NCI-H510A (cell line): Measurements from ENCODE around the gene ZNF853.
A peak's percentile ranks its signal among the peaks of the same experiment; 100 is the strongest.
"Not testable (repeated sequence)": the region's sequence is repeated elsewhere in the genome, so short reads cannot be mapped to it uniquely, and the experiment has no call there.

Experiments used
- DNase-seq: peaks from one replicate; lab custom pipeline; 2025; lab: John Stamatoyannopoulos, UW

Gene ZNF853

DNA sequence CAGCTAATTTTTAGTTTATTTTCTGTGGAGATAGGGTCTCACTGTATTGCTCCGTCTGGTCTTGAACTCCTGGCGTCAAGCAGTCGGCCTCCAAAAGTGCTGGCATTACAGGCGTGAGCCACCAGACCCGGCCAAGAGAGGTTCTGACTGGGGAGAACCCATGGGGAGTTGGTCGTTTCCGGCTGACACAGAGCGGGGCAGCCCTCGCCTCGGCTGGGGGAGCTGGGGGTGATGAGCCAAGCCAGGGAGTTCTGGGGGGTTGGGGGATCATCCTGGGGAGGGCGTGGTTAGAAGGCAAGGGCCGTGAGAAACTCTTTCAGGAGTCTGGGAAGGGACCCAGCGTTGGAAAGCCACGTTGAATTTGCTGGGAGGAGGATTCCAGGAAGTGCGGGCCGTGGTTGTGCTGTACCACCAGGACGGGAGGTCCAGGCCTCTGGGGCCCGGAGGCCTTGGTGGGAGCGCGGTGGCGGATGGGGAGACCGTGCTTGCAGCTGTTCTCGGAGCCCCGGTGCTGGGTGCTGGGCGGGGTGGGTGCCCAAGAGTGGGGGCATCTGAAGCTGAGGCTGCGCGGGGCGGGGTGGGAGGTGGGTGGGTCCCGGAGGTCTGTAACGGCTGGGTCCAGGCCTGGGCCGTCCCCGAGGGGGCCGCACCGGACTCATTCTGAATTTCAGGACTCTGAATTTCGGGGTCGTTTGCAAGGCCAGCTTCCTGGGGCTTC is 8.4 kb upstream of the ZNF853 start:
- no peak for DNase-seq

DNA sequence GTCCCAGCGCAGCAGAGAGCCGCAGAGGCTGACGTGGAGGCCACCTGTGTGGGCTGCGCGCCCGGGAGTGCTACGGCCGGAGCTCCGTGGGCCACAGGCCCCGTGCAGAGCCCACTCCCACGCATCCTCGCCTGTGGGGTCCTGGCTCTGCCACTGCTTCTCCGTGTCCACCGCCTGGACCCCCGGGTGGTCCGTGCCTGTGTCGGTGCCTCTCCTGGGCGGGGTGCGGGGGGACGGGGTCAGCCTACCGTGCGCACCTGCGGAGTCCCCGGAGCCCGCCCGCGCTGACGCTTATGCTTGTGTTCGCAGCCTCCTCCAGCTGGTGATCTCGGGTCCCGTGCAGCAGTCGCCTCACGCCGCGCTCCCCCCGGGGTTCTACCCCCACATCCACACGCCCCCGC is 7.8 kb upstream of the ZNF853 start:
- DNase-seq = no peak

DNA sequence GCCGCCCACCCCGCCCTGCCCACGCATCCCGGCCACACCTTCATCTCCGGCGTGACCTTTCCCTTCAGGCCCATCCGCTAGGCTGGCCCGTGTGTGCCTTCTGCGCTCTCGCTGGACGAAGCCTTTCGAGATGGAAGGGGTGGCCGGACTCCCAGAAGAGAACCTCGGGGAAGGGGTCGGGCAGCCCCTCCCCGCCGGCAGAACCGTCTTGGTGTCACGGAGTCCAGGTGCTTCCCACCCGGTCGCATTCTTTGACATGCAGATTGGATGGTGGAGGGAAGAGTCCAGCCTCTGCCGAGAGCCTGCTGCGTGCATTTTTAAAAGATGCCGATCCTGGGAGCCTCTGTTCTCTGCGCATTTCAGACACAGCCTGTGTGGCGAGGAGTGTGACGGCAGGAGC is 7.3 kb upstream of the ZNF853 start:
- no peak for DNase-seq

DNA sequence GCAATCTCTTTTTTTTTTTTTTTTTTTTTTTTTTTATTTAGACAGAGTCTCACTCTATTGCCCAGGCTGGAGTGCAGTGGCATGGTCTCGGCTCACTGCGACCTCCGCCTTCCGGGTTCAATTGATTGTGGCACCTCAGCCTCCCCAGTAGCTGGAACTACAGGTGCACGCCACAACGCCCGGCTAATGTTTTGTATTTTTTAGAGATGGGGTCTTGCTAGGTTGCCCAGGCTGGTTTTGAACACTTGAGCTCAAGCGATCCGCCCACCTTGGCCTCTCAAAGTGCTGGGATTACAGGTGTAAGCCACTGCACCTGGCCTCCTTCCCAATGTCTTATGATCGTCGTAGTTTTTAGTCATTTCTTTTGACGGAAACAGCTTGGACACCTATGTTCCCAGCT is 6.6 kb upstream of the ZNF853 start:
- DNase-seq = no peak

DNA sequence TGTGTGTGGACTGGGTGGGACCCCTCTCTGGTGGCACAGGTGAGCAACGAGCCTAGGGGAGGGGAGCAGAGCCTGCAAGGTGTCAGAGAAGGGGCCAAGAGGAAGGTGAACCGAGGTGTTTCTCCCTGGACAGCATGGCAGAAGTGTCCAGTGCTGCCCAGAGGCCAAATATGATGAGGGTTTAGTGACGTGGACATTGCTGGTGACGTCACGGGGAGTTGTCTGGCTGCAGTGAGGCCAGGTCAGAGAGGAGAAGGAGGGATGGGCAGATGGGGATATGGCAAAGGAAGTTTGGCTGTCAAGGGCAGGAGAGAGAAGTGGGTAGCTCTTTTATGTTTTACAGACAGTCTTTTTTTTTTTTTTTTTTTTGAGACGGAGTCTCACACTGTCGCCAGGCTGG is 2.6 kb upstream of the ZNF853 start:
- DNase-seq = no peak

DNA sequence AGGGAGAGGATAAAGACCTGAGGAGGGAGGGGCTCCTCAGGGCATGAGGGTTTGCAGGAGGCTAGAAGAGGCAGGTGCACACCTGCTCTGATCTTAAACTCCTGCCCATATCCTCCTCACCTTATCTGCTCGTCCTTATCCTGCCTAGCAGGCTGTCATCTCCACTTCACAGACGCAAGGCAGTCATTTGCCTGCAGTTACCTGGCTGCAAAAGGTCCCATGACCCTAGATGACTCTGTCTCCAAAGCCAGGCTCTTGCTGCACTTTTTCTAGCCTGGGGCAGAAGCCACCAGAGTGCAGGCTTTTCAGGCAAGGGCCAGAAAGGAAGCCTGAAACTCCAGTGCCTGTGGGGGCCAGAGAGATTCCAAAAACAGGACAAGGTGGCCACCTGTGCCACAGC is 1.7 kb upstream of the ZNF853 start:
- DNase-seq = no peak

DNA sequence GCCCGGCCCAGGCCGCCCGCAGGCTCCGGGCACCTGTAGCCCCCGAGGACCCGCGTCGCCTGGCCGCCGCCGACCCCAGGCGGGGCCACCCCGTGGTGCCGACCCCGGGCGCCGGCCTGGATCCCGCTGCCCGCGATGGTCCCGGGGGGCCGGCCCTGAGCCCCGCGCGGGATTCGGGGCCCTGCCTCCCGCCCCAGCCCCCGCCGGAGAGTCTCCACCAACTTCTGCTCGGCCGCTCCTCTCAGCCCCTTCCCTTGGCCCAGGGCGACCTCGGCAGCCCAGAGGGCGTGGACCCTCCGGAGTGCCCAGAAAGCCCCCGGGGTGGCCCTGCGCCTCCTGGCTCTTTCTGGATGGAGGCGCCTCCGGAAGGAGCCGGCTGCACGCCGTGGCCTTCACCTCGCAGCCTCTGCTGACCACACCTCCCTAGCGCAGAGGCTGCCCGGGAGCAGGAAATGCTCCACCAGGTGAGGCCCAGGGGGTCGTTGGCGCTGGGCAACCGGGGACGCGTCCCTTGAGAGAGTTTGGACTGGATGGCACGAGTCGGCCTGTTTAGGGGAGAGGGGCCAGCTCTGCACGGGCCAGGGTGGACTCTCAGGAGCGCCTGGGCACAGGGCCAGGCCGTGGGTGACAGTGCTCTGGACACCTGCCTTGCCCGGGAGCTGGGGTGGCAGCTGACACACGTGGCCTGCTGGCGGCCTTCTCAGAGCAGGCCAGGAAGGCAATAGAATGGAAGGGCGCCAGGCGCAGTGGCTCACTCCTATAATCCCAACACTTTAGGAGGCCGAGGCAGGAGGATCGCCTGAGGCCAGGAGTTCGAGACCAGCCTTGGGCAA is 529 bp downstream of the ZNF853 start:
- DNase-seq = peak; percentile 59

DNA sequence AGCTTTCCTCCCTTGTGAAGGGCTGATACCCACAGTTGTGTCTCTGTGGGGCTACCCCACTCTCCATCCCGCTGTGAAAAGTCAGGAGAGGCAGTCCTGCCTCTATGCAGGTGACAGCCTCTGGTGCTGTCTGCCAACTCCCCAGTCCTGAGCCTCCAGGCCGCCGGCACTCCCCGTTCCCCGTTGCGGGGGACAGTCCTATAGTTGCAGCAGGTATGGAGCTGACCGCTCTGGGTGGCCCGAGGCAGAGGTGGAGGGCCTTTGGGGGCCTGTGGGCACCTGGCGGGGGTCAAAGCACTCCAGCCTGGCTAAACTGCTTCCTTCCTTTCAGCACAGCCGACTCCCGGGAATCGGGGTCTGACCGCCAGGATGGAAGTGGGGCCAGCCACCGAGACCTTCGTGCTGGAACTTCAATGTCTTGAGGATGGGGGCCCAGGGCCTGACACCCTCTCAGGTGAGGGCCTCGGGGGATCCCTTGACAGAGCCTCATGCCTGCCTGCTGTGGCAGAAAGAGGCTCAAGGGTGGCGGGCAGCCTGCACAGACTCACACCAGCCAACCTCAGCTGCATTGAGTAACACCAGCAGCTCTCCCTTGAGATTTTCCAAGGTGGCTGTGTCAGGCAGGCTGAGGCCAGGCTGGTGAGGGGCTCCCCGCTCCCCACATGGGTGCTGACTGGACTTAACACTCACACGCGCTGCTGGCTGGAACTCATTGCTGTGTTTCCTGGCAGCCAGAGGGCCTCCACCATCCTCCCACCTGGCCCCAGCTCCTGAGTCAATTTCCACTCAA is 1.6 kb downstream of the ZNF853 start:
- DNase-seq = no peak

DNA sequence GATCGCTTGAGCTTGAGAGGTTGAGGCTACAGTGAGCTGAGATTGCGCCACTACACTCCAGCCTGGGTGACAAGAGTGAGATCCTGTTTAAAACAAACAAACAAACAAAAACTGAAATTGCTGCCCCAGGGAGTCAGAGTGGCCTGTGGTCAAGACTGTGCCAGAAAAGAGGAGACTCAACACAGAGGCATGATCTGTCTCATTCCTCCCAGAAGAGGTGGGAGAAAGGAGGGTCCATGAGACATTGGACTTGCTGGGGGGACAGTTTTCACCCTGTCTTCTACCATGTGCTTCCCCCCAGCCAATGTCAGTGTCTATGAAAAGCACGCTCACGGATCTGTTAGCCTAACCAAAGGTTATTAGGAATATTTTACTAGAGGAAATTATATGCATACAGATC is 3.2 kb downstream of the ZNF853 start:
- no peak for DNase-seq

DNA sequence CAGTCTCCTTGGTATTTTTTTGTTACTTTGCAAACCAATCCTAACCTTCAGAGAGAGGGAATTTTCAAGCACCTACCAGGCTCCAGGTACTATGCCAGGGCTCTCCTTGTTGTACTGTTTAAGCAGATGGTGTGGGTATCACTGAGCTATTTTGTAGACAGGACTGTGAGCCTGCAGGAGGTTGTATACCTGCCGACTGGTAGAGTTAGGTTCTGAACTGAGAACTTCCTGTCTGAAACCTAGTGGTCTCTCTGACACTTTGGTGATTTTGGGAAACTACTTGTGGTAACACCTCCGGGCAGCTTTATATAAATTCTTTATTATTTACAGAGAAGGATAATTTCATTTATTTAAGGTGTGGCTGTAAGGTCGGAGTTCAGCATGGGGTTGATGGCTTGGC is 4.6 kb downstream of the ZNF853 start:
- no peak for DNase-seq

DNA sequence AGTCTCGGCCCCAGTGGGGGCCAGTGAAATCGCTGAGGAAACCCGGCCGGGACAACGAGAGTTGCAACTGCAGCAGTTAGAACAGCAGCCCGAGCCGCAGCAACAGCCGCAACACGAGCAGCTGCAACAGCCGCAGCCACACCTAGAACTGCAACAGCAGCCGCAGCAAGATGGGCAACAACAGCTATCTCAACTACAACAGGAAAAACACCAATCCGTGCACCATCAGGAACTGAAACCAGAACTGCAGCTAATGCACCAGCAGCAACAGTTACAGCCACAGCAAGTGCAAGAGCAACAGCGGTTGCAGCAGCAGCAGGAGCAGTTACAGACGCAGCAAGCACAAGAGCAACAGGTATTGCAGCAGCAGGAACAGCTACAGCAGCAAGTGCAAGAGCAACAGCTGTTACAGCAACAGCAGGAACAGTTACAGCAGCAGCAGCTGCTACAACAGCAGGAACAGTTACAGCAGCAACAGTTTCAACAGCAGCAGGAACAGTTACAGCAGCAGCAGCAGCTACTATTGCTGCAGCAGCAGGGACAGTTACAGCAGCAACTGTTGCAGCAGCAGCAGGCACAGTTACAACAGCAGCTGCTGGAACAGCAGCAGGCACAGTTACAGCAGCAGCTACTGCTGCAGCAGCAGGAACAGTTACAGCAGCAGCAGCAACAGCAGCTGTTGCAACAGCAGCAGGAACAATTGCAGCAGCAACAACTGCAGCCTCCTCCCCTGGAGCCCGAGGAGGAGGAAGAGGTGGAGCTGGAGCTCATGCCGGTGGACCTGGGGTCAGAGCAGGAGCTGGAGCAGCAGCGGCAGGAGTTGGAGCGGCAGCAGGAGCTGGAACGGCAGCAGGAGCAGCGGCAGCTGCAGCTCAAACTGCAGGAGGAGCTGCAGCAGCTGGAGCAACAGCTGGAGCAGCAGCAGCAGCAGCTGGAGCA is 6.1 kb downstream of the ZNF853 start:
- no peak for DNase-seq

DNA sequence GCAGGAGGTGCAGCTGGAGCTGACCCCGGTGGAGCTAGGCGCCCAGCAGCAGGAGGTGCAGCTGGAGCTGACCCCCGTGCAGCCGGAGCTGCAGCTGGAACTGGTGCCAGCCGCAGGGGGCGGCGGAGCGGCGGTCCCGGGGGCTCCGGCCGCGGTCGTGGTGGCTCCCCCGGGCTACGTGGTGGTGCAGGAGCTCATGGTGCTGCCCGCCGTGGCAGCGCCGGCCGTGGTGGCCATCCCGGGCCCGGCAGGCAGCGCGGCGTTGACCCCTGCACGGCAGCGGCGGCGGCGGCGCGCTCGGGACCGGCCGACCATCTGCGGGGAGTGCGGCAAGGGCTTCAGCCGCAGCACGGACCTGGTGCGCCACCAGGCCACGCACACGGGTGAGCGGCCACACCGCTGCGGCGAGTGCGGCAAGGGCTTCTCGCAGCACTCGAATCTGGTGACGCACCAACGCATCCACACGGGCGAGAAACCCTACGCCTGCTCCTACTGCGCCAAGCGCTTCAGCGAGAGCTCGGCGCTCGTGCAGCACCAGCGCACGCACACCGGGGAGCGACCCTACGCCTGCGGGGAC is 6.8 kb downstream of the ZNF853 start:
- DNase-seq = no peak

DNA sequence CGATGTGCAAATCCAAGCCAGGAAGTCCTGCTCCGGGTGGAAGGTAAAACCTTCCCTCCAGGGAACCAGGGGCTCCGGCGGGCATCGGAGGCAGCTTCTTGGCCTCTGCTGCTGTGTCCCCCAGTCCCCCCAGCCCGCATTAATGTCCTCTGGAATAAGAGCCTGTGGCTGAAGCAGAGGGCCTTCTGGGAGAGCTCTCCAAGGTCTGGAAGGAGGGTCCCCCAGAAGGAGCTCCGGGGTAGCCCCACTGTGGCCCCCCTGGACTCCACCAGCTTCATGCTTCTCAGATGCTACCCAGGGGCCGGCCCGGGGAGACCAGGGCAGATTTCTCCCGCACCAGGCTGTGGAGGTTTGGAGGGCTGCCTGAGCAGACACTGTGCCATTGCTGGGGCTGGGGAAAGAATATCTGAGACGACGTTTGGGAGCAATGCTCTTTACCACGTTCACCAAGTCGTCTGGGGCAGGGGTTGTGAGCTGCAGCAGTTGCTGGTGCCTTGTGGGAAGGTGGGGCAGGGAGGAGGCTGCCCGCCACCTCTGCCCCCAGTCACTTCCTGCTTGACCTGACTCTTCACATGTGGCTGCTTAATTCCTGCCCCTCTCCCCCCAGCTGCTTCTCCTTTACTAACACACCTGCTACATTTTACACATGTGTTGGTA is 8.3 kb downstream of the ZNF853 start:
- DNase-seq = no peak

DNA sequence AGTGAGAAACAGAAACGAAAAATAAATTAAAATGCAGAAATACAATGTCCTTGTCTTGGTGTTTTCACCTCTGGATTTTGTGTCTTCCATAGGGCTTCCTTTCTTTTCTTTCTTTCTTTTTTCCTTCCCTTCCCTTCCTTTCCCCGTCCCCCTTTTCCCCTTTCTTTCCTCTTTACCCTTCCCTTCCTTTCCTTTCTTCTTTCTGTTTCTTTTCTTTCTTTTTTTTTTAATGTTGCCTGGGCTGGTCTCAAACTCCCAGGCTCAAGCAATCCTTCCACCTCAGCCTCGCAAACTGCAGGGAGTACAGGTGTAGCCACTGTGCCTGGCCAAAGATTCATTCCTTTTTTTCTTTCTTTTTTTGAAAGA is 8.8 kb downstream of the ZNF853 start:
- no peak for DNase-seq

DNA sequence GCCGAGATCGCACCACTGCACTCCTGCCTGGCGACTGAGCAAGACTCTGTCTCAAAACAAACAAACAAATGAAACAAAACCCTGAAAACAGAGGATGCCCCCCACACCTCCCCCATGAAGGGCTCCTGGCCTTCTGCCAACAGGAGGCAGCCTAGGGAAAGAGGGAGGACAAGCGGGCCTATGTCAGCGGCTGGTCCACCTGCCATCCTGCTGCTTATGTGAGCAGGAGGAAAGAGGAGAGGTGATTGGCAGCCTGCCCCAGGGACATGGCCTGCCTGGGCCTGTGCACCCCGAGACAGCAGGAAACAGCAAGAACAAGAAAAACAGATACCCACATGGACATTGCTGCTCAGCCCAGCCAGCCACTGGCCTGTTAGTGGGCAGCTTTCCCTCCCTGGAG is 12.6 kb downstream of the ZNF853 start:
- peak; percentile 48 for DNase-seq

DNA sequence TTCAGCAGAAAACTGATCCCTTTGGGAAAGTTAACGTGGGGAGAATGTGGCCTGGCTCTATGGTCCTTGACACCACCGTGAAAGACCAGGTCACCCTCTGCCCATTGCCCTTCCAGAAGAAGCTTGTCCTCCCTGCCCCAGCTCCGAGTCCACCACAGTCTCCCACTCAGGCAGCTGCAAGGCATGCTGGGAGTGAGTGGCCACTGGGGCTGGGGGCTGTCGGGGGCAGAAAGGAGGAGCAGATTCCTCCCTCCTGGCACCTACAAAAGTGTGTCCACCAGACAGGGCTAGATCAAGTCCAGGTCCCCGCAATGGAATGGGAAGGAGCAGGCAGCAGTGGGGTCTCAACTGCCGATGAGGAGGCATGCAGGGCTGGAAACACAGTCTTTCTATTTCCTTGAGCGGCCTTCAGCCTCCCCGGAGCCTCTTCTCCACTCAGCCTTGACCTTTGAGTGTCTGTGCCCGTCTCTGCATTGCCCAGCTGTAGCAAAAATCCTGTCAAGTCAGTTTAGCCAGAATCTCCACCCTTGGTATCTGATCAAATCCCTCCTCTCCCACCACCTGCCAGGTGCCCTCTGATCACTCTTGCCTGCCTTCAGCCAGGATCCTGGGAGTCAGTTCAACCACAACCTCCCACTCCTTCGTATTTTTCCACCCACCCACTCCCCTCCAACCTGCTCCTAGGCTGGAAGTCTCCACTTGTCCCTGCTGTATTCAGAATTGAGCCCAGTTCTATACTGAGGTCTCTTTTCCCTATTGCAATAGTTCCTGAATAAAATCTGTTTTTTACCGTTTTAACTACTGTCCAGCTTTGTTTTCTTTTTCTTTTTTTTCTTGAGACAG is 14.8 kb downstream of the ZNF853 start:
- DNase-seq = no peak

DNA sequence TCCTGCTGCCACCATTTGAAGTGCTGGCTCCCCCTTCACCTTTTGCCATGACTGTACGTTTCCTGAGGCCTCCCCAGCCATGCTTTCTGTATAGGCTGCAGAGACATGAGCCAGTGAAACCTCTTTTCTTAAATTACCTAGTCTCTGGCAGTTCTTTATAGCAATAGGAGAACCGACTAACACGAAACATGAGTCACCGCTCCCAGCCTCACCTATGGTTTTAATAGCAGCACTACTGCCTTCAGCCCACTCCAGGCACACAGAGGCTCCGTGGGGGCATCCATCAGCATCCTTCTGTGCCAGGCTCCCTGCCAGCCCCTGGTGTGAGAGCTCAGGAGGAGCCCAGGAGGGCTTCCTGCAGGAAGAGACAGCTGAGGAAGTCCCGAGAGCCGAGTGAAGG is 16.2 kb downstream of the ZNF853 start:
- DNase-seq = no peak

DNA sequence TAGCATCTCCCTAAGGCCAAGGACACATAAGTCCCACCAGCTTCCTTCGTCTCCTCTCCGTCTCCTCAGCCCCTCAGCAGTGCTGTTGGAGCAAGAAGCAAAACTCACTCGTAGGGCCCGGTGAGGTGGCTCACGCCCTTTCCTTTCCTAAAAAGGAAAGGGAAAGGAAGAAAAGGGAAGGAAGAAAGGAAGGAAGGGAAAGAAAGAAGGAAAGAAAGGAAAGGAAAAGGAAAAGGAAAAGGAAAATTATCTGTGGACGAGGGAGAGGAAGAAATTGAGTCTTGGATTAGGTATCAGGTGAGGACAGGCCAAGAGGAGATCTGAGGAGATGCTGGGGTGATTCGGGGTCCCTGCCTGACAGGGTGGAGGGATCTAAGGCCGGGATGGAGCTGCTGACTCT is 18.6 kb downstream of the ZNF853 start:
- DNase-seq = no peak

DNA sequence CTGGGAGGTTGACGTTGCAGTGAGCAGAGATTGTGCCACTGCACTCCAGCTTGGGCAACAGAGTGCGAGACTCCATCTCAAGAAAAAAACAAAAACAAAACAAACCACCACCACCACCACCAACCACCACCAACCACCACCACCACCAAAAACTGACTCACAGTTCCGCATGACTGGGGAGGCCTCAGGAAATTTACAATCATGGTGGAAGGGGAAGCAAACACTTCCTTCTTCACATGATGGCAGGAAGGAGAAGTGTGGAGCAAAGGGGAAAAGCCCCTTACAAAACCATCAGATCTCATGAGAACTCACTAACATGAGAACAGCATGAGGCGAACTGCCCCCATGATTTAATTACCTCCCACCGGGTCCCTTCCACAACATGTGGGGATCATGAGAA is 19.6 kb downstream of the ZNF853 start:
- DNase-seq = not testable (repeated sequence)
